ENCODE measurements around the gene TNFAIP8L2. TPM values are rescaled to one million over a fixed set of nuclear protein-coding genes. Genes with fewer than 3 reads are reported as not detected.

Gene TNFAIP8L2
- total RNA-seq, result not detected in 2 replicates

- Histone ChIP-seq H3K4me3 (ENCODE audit: low read depth, low read length) (no peak within 1 kb of the TSS), H3K27me3 (ENCODE audit: control insufficient read depth, insufficient read depth, low read length) (no peaks in the 10 kb centered on the region), H3K36me3 (ENCODE audit: control insufficient read depth, insufficient read depth, low read length) (no peaks in the 10 kb centered on the region)
- no peak for TF ChIP-seq CTCF (IDR thresholded peaks at IDR 0.05; ENCODE audit: insufficient read depth, low read length, poor library complexity, severe bottlenecking)
- DNase-seq (ENCODE audit: low read depth), result no peak
Observed at GRCh38 chr1:151156515-151156819, at the start of gene TNFAIP8L2. TNFAIP8L2 (plus strand) TSS chr1:151156649; CDS start chr1:151158698, 2,049 bp downstream.

- DNase-seq (ENCODE audit: low read depth), result no peak
- Histone ChIP-seq H3K4me3 (ENCODE audit: low read depth, low read length) (no peak overlapping the region), H3K27me3 (ENCODE audit: control insufficient read depth, insufficient read depth, low read length) (no peaks in the 10 kb centered on the region), H3K36me3 (ENCODE audit: control insufficient read depth, insufficient read depth, low read length) (no peaks in the 10 kb centered on the region)
- TF ChIP-seq CTCF (IDR thresholded peaks at IDR 0.05; ENCODE audit: insufficient read depth, low read length, poor library complexity, severe bottlenecking), result no peak
Observed at GRCh38 chr1:151106894-151107293, 49.6 kb upstream of the TNFAIP8L2 start.

- H3K4me3 ChIP-seq (ENCODE audit: low read depth, low read length), result no peak overlapping the region
- no peaks in the 10 kb centered on the region for H3K27me3 ChIP-seq (ENCODE audit: control insufficient read depth, insufficient read depth, low read length)
- no peak for TF ChIP-seq CTCF (IDR thresholded peaks at IDR 0.05; ENCODE audit: insufficient read depth, low read length, poor library complexity, severe bottlenecking)
- DNase-seq (ENCODE audit: low read depth), result no peak
- H3K36me3 ChIP-seq (ENCODE audit: control insufficient read depth, insufficient read depth, low read length), result no peaks in the 10 kb centered on the region
Observed at GRCh38 chr1:151108331-151108730, 48.1 kb upstream of the TNFAIP8L2 start.

GRCh38 chr1:151113877-151114276 is 42.6 kb upstream of the TNFAIP8L2 start:
- Histone ChIP-seq H3K4me3 (ENCODE audit: low read depth, low read length) (no peak overlapping the region), H3K36me3 (ENCODE audit: control insufficient read depth, insufficient read depth, low read length) (no peaks in the 10 kb centered on the region), H3K27me3 (ENCODE audit: control insufficient read depth, insufficient read depth, low read length) (no peaks in the 10 kb centered on the region)
- no peak for TF ChIP-seq CTCF (IDR thresholded peaks at IDR 0.05; ENCODE audit: insufficient read depth, low read length, poor library complexity, severe bottlenecking)
- DNase-seq (ENCODE audit: low read depth), result no peak

GRCh38 chr1:151124763-151125403 is 31.6 kb upstream of the TNFAIP8L2 start:
- H3K36me3 ChIP-seq (ENCODE audit: control insufficient read depth, insufficient read depth, low read length), result no peaks in the 10 kb centered on the region
- H3K4me3 ChIP-seq (ENCODE audit: low read depth, low read length), result no peak overlapping the region
- H3K27me3 ChIP-seq (ENCODE audit: control insufficient read depth, insufficient read depth, low read length), result no peaks in the 10 kb centered on the region
- no peak for DNase-seq (ENCODE audit: low read depth)
- no peak for TF ChIP-seq CTCF (IDR thresholded peaks at IDR 0.05; ENCODE audit: insufficient read depth, low read length, poor library complexity, severe bottlenecking)

- no peak for DNase-seq (ENCODE audit: low read depth)
- no peak overlapping the region for H3K4me3 ChIP-seq (ENCODE audit: low read depth, low read length)
- no peak for TF ChIP-seq CTCF (IDR thresholded peaks at IDR 0.05; ENCODE audit: insufficient read depth, low read length, poor library complexity, severe bottlenecking)
- H3K36me3 ChIP-seq (ENCODE audit: control insufficient read depth, insufficient read depth, low read length), result no peaks in the 10 kb centered on the region
- peaks cover 14% of the 10 kb centered on the region for H3K27me3 ChIP-seq (ENCODE audit: control insufficient read depth, insufficient read depth, low read length)
Observed at GRCh38 chr1:151128800-151129199, 27.6 kb upstream of the TNFAIP8L2 start.
